Stimulated activated CD8-positive, alpha-beta memory T cell treated with anti-CD3 and anti-CD28 coated beads, Interleukin-15, amount 100 ng/mL, for 1 hour (primary cell): Measurements from ENCODE around the gene MAIP1.

Experiments
- DNase-seq: peaks from one replicate; pipeline ENCODE4 v3.0.0-alpha.2; 2020; ENCODE audit warnings: low read depth

The MAIP1 gene

GRCh38 chr2:199950396-199950795 is 5.0 kb upstream of the MAIP1 start:
- no peak for DNase-seq

GRCh38 chr2:199951023-199951422 is 4.4 kb upstream of the MAIP1 start:
- no peak for DNase-seq

- no peak for DNase-seq
Measured at GRCh38 chr2:199955007-199955338, 409 bp upstream of the MAIP1 start.

GRCh38 chr2:199956062-199956380 is 639 bp downstream of the MAIP1 start:
- DNase-seq = no peak

- no peak for DNase-seq
Measured at GRCh38 chr2:199958014-199958413, 2.6 kb downstream of the MAIP1 start.

- DNase-seq = no peak
Measured at GRCh38 chr2:199962203-199962602, 6.8 kb downstream of the MAIP1 start.

- no peak for DNase-seq
Measured at GRCh38 chr2:199966405-199966804, 11.0 kb downstream of the MAIP1 start.

- DNase-seq = no peak
Measured at GRCh38 chr2:199966976-199967375, 11.6 kb downstream of the MAIP1 start.

- DNase-seq = no peak
Measured at GRCh38 chr2:199968126-199968525, 12.7 kb downstream of the MAIP1 start.

GRCh38 chr2:199972088-199972626 is 16.8 kb downstream of the MAIP1 start:
- no peak for DNase-seq

- DNase-seq = no peak
Measured at GRCh38 chr2:199973703-199974102, 18.3 kb downstream of the MAIP1 start.

GRCh38 chr2:199975273-199975895 is 20.0 kb downstream of the MAIP1 start:
- no peak for DNase-seq

GRCh38 chr2:199977984-199978415 is 22.6 kb downstream of the MAIP1 start:
- no peak for DNase-seq

- no peak for DNase-seq
Measured at GRCh38 chr2:199979398-199979797, 24.0 kb downstream of the MAIP1 start.

- DNase-seq = peak; percentile 75
Measured at GRCh38 chr2:199979832-199980628, 24.6 kb downstream of the MAIP1 start.

GRCh38 chr2:199982126-199982843 is 26.9 kb downstream of the MAIP1 start:
- DNase-seq = no peak

- DNase-seq = no peak
Measured at GRCh38 chr2:199983534-199983933, 28.2 kb downstream of the MAIP1 start.

- no peak for DNase-seq
Measured at GRCh38 chr2:199984159-199984558, 28.8 kb downstream of the MAIP1 start.

- DNase-seq = no peak
Measured at GRCh38 chr2:199984755-199985154, 29.4 kb downstream of the MAIP1 start.

- peak; percentile 2 for DNase-seq
Measured at GRCh38 chr2:199985625-199986207, 30.3 kb downstream of the MAIP1 start.

GRCh38 chr2:199987586-199987985 is 32.2 kb downstream of the MAIP1 start:
- DNase-seq = no peak

GRCh38 chr2:199988151-199988550 is 32.8 kb downstream of the MAIP1 start:
- DNase-seq = no peak

- DNase-seq = no peak
Measured at GRCh38 chr2:199989822-199990221, 34.4 kb downstream of the MAIP1 start.
